Left ventricle myocardium inferior (tissue), 1 donor: Measurements from ENCODE around the gene AGFG1. TPM values are rescaled to one million over a fixed set of nuclear protein-coding genes. Genes with fewer than 3 reads are reported as not detected.
"Not testable (repeated sequence)": the region's sequence is repeated elsewhere in the genome, so short reads cannot be mapped to it uniquely, and the experiment has no call there.

Experiments used
- DNase-seq: peaks from one replicate; pipeline ENCODE4 v3.0.0-alpha.2; 2020
- H3K27ac ChIP-seq: fragments of 200-600 bp; replicated peaks from 2 replicates; pipeline ENCODE4 v1.8.0; 2021
- H3K27me3 ChIP-seq: fragments of 200-600 bp; 2 replicates; pipeline ENCODE4 v1.8.0; 2021; ENCODE audit warnings: low read depth
- H3K36me3 ChIP-seq: fragments of 200-600 bp; 2 replicates; pipeline ENCODE4 v1.8.0; 2021
- H3K4me1 ChIP-seq: fragments of 200-600 bp; 2 replicates; pipeline ENCODE4 v1.8.0; 2021
- H3K4me3 ChIP-seq: fragments of 200-600 bp; 2 replicates; pipeline ENCODE4 v1.8.0; 2021; ENCODE audit warnings: mild to moderate bottlenecking, moderate library complexity
- H3K9me3 ChIP-seq: fragments of 200-600 bp; replicated peaks from 2 replicates; pipeline ENCODE4 v1.8.0; 2021
- CTCF ChIP-seq: fragments of 200-600 bp; IDR thresholded peaks from 2 replicates; pipeline ENCODE4 v1.8.0; 2021; ENCODE audit warnings: antibody characterized with exemption, mild to moderate bottlenecking, borderline replicate concordance
- intact Hi-C: fragments of 100-400 bp; cut with micrococcal nuclease; formaldehyde crosslinking; loops from one replicate; pipeline ENCODE4 v1.11.0; 2022
- total RNA-seq: library from RNA; stranded (reverse); fragmentation: NEBNext Ultra II Directional; extraction: Animal tissue kit (Norgen Biotek cat#: 25700); gene quantifications from one replicate; pipeline ENCODE4 v1.2.1, GENCODE V29; 2021
- donor health status: DM: no; HTN: yes; CAD: no; lungs with severe emphysema.

AGFG1 gene
- total RNA-seq, 1 donor from 2014 or later = 50.4 TPM

GRCh38 chr2:227527351-227527750 lies 55.4 kb downstream of the AGFG1 start:
- Histone ChIP-seq H3K4me3 (no peak overlapping the region), H3K27me3 (no peaks in the 10 kb centered on the region), H3K27ac (no peak overlapping the region), H3K36me3 (peaks cover 39% of the 10 kb centered on the region), H3K9me3 (no peaks in the 10 kb centered on the region), H3K4me1 (no peaks in the 10 kb centered on the region)
- intact Hi-C loops = no loop called here
- no peak for DNase-seq
- no peak for TF ChIP-seq CTCF

GRCh38 chr2:227528803-227529202 lies 56.8 kb downstream of the AGFG1 start:
- Histone ChIP-seq H3K4me1 (no peaks in the 10 kb centered on the region), H3K27ac (no peak overlapping the region), H3K9me3 (no peaks in the 10 kb centered on the region), H3K4me3 (no peak overlapping the region), H3K27me3 (no peaks in the 10 kb centered on the region), H3K36me3 (peaks cover 51% of the 10 kb centered on the region)
- DNase-seq = no peak
- no peak for TF ChIP-seq CTCF
- intact Hi-C loops = no loop called here

GRCh38 chr2:227529871-227530270 lies 57.9 kb downstream of the AGFG1 start:
- Histone ChIP-seq H3K9me3 (no peaks in the 10 kb centered on the region), H3K36me3 (peaks cover 51% of the 10 kb centered on the region), H3K27ac (no peak overlapping the region), H3K27me3 (no peaks in the 10 kb centered on the region), H3K4me3 (no peak overlapping the region), H3K4me1 (no peaks in the 10 kb centered on the region)
- intact Hi-C loops = no loop called here
- DNase-seq = no peak
- no peak for TF ChIP-seq CTCF

GRCh38 chr2:227534714-227535113 lies 62.8 kb downstream of the AGFG1 start:
- no peaks in the 10 kb centered on the region for H3K27me3 ChIP-seq
- H3K27ac ChIP-seq = no peak overlapping the region
- intact Hi-C loops = no loop called here
- H3K36me3 ChIP-seq = peaks cover 79% of the 10 kb centered on the region
- TF ChIP-seq CTCF = no peak
- no peak overlapping the region for H3K4me3 ChIP-seq
- H3K4me1 ChIP-seq = no peaks in the 10 kb centered on the region
- no peaks in the 10 kb centered on the region for H3K9me3 ChIP-seq
- DNase-seq = no peak

- TF ChIP-seq CTCF = no peak
- H3K4me1 ChIP-seq = no peaks in the 10 kb centered on the region
- H3K27ac ChIP-seq = no peak overlapping the region
- H3K9me3 ChIP-seq = peaks cover 13% of the 10 kb centered on the region
- intact Hi-C loops = no loop called here
- peaks cover 95% of the 10 kb centered on the region for H3K36me3 ChIP-seq
- no peak for DNase-seq
- H3K27me3 ChIP-seq = no peaks in the 10 kb centered on the region
- H3K4me3 ChIP-seq = no peak overlapping the region
Observed at GRCh38 chr2:227536445-227536844, 64.5 kb downstream of the AGFG1 start.

GRCh38 chr2:227539465-227539956 lies 67.6 kb downstream of the AGFG1 start:
- TF ChIP-seq CTCF = no peak
- H3K36me3 ChIP-seq = peaks cover 66% of the 10 kb centered on the region

GRCh38 chr2:227540352-227540751 lies 68.4 kb downstream of the AGFG1 start:
- H3K27me3 ChIP-seq, H3K4me1 ChIP-seq, DNase-seq, H3K4me3 ChIP-seq, intact Hi-C loops, H3K27ac ChIP-seq: not testable (repeated sequence)
- peaks cover 65% of the 10 kb centered on the region for H3K36me3 ChIP-seq
- H3K9me3 ChIP-seq = peaks cover 17% of the 10 kb centered on the region

More at GRCh38 chr2:227539465-227539956, 67.6 kb downstream of the AGFG1 start:
- H3K27ac ChIP-seq = no peak overlapping the region
- no peaks in the 10 kb centered on the region for H3K27me3 ChIP-seq
- H3K4me1 ChIP-seq = no peaks in the 10 kb centered on the region
- no peak overlapping the region for H3K4me3 ChIP-seq
- no peak for DNase-seq
- intact Hi-C loops = no loop called here
- peaks cover 17% of the 10 kb centered on the region for H3K9me3 ChIP-seq
